OCI-LY1 (cell line): ENCODE measurements around the gene LYRM2.

Source experiments
- EZH2 ChIP-seq: fragments of 200-600 bp; sonication (generic), shearing (Covaris generic); IDR thresholded peaks from 2 replicates; pipeline ENCODE4 v1.8.0; 2017; ENCODE audit warnings: borderline replicate concordance, mixed run types, mild to moderate bottlenecking, antibody characterized with exemption, low read length, moderate library complexity, mixed read lengths
- TF ChIP-seq, protein P1 (sequence below): fragments of 200-600 bp; sonication (generic), shearing (Covaris generic); IDR thresholded peaks from 2 replicates; pipeline ENCODE4 v1.5.1; 2017; ENCODE audit warnings: mild to moderate bottlenecking, antibody characterized with exemption, low read length, moderate library complexity, mixed read lengths

DNA sequence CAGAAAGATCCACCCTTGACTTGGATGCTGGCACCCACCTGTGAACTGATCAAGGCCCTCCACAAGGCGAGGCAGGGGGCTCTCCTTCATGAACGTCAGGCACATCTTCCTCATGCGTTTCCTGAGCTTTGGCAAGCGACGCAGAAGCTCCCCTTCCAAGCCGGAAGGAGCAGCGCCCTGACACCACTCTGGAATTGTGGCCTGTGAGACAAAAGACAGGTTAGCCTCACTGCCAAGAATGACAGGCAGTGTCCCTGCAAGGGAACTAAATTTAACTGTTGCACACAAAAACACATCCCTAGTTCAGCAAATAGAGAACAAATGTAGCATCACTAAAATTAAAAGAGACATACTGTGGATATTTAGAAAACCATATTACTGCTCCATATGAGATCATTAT, 42.0 kb upstream of the LYRM2 start:
- TF ChIP-seq, protein P1, sequence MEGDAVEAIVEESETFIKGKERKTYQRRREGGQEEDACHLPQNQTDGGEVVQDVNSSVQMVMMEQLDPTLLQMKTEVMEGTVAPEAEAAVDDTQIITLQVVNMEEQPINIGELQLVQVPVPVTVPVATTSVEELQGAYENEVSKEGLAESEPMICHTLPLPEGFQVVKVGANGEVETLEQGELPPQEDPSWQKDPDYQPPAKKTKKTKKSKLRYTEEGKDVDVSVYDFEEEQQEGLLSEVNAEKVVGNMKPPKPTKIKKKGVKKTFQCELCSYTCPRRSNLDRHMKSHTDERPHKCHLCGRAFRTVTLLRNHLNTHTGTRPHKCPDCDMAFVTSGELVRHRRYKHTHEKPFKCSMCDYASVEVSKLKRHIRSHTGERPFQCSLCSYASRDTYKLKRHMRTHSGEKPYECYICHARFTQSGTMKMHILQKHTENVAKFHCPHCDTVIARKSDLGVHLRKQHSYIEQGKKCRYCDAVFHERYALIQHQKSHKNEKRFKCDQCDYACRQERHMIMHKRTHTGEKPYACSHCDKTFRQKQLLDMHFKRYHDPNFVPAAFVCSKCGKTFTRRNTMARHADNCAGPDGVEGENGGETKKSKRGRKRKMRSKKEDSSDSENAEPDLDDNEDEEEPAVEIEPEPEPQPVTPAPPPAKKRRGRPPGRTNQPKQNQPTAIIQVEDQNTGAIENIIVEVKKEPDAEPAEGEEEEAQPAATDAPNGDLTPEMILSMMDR = no peak
- TF ChIP-seq EZH2 = no peak
